ENCODE data around the gene OSBPL2.

The OSBPL2 gene

DNA sequence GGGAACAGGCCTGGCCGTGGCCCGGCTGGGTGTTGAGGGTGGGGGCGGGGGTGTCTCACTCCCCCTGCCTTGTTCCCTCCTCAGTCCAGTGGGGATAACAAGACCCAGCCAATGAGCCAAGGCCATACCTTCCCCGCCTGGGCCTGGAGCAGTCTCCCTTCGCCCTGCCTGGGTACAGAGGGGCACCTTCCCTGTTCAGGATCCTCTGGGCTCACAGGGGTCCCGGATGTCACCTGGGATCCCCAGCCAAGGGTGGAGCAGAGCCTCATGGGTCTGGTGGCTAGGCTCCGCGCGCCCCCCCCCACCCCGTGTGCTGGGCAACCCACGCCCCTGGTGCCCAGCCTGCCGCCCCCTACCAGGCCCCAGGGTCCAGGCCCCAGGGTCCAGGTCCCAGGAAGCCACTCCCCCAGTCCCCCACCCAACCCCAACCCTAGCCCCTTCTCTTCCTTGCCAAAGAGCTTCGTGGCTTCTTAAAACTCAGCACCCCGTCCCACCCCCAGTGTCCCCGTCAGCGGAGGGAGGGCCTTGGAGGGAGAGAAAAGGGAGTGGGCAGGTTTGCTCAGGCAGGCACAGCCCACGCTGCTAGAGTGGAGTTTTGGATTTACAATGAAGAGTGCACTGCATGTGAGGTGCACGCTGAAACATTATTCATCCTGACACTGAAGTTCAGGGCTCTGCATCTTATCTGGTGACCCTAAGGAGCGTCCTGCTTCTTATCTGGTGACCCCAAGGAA, 30.1 kb upstream of the OSBPL2 start:
- no peak for DNase-seq

GRCh38 chr20:62208795-62209755, 29.2 kb upstream of the OSBPL2 start:
- DNase-seq = no peak

DNA sequence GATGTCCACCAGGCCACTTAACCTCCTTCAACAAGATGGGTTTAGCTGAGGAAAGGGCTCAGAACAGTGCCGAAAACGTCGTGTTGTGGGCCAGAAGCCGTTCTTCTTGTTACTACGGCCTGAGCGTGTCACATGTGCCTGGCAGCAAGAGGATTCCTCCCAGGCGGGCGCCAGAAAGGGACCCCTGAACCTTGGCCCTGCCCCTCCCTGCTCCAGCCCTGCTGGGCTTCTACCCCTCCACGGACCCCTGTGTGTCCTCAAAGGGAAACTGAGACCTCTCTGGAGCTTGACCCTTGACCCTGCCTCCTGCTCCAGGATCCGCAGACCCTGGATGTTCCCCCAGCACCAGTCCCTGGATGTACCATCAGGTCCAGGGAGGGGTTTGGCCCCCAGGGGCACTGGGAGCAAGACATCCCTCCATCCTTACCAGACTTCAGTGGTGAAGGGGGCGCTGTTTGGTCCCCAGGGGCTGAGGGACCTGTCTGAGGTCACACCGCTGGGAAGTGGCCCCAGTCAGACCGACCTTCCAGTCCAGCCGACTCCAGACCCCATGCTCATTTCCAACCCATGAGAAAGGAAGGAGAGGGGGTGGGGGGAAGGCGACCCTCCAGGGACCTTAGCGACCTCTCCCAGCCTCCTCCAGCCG, 28.3 kb upstream of the OSBPL2 start:
- no peak for DNase-seq

- DNase-seq = peak; percentile 84
Measured at GRCh38 chr20:62210496-62210855, 27.8 kb upstream of the OSBPL2 start.

DNA sequence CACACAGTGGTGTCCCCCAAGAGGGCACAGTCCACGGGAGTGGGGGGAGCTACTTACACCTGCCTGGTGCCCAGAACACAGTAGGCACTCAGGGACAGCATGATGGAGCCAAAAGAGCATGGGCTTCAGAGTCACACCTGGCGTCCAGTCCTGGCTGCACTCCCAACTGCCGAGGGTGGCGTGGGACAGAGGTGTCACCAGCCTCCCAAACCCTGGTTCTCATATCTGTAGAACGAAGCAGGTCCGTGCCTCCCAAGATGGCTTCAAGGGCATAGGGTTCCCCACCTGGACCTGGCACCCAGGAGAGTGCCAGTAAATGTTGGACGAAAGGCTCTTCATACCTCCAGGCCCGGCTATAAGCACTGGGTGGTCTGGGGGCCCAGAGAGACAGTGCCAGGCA, 27.1 kb upstream of the OSBPL2 start:
- no peak for DNase-seq

DNA sequence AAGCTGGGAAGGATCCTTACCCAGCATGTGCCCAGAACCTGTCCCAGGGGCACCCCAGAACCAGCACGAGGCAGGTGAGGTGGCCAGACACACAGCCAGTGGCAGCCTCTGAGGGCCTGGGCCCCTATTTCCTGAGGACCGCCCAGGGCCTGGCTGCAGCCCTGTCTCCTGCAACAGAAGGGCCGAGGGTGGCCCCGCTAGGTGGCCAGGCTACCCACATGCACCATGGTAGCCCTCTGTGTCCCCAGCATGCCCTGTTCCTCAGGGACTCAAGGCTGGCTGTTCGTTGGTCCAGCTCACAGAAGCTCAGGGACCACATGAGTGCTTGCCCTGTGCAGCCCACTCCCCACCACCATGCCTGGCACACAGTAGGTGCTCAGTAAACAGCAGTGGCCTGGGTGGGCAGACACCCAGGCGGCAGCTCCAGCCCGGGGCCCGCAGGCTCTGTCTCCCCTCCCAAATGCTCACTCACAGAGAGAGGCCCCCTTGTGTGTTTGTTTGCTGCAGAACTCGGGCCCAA, 26.5 kb upstream of the OSBPL2 start:
- no peak for DNase-seq

DNA sequence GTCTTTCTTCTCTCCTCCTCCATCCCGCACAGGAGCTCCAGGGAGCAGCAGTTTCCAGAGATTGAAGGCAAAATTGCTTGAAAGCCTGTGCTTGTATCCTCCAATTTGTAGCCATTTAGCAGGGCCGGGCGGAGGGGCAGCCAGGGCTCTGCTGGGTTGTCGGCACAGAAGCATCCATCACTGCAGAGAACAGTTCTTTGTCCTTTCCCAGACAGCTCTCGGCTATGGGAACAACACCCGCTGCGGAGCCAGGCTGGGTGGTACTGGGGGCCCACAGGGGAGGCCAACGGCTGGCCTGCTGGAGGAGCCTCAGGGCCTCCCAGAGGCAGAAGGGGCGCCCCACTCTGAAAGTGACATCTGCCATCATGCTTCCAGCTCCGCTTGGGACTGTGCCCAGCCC, 26.0 kb upstream of the OSBPL2 start:
- DNase-seq = no peak

GRCh38 chr20:62214067-62214466, 24.3 kb upstream of the OSBPL2 start:
- DNase-seq = no peak

- no peak for DNase-seq
Measured at GRCh38 chr20:62215020-62215990, 23.0 kb upstream of the OSBPL2 start.

DNA sequence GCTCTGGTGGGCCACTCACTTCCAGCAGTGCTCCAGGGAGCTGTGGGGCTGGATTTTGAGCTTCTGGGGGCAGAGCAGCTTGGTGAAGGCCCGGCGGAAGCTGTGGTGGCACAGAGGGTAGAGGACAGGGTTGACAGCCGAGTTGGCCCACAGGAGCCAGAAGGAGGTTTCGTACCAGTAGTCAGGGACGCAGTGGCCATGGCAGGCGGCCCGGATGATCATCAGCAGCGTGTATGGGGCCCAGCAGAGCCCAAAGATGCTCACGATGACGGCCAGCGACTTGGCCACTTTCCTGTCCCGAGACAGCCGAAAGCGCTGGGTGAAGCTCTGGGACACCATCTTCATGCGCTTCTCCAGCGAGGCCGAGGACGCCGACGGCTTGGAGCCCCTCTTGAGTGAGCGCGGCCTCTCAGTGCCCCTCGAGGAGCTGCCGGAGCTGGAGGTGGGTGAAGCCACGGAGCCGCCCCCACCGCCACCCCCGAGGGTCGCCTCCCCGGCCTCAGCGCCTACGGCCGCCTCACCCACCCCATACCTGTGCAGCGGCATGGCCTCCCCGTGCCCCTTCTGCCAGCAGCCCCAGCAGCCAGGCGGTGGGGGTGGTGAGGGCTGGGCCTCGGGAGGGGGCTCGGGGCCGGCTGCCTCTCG, 22.2 kb upstream of the OSBPL2 start:
- no peak for DNase-seq

DNA sequence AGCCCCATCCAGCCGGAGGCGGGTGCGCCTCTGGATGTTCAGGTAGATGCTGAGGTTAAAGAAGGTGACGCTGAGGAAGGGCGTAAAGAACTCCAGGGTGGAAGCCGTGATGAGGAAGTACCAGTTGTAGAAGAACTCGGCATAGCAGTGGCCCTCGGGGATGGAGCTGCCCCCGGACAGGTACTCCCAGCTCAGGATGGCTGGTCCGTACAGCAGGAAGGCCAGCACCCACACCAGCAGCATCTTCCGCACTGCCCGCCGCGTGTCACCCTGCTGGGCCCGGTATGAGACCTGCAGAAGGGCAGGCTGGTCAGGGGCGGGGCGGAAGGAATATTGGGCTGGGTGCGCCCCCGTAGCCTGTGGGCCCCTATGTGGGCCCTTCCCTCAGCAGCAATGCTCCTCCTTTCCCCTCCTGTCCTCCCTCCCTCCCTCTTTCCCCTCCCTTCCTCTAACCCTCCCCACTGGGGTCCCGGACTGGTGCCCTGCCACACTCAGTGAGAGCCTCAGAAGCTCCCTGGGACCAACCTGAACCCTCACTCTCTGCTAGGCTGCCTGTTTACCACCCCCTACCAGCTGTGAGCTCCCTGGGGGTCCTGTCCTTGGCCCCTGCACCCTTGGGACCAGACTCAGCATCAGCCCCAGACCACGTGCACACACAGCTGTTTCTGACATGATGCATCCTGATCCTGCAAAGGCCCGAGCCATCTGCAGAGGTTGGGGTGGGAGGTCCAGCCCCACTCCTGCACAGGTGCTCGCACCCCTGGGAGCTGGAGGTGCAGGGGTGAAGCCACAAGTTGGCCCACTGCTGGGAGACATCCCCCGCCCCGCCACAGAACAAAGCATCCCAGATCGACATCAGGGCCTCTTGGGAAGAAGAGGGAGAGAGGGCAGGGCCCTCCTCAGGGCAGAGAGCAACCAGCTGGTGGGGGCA, 21.4 kb upstream of the OSBPL2 start:
- DNase-seq = no peak

DNA sequence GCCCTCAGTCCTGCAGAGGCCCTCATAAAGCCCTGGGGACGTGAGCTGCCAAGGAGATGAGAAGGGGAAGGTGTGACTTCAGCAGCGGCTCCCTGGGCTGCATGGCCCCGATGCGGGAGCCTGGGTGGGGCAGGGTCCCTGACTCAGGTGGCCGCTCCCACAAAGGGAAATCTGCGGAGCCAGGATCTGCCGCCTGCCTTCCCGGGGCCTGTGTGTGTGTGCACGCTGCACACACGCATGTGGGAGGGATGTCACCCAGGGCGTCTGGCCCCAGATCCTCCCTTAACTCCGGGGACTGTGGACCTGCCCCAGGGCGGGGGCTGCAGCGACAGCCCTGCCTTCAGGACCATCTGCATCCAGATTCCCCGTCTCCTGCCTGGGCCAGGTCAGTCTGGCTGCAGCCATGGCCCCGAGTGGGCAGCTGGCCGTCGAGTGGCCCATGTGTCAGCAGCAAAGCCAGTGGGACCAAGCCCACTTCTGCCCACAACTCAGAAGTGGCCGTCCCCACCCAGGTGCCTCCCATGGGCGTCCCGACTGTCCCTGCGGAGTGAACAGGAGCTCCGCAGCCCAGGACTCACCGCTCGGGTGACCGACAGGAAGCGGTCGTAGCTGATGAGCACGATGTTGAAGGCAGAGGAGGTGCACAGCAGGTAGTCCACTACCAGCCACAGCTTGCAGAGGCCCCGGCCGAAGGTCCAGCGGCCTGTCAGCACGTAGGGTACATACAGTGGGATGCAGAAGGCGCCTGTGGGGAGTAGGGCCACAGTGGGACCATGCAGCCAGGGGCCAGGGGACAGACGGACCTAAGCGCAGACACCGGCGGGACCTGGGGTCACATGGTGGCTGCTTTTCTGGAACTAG, 20.2 kb upstream of the OSBPL2 start:
- no peak for DNase-seq

DNA sequence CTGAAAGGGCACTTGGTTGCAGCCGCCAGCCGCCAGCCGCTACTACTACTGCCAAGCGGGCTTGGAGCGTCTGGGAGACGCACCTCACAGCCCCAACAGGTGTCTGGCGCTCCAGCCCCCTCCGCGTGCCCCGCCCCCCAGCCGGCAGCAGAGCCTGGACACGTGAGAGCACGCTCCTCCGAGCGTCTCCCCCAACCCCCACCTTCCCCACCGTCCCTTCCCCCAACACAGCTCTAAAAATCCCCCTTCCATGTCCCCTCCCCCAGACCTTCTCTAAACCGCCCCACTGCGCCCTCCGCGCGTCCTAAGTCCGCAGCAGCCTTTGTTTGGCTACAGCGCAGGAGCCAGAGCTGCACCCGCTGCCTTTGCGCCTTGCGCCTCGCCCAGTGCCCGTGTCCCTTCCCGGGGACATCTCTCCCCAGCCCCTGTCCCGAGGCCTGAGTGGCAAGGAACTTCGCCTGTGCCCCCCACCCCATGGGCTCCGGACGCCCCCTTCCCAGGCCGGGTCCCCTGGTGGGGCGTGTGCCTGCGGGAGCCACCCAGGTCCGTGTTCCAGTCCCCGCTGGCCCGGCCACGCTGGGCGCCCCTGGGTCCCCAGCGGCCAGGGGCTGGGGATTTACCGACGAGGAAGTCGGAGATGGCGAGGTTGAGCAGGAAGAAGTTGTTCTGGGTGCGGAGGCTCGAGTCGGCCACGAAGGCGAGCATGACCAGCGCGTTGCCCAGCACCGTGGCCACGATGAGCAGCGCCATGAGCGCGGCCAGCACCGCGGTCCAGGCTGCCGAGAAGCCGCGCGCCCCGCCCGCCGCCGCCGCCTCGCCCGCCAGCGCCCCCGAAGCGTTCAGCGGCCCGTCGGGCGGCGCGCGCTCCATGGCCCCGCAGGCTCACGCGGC, 19.0 kb upstream of the OSBPL2 start:
- DNase-seq = peak; percentile 48

DNA sequence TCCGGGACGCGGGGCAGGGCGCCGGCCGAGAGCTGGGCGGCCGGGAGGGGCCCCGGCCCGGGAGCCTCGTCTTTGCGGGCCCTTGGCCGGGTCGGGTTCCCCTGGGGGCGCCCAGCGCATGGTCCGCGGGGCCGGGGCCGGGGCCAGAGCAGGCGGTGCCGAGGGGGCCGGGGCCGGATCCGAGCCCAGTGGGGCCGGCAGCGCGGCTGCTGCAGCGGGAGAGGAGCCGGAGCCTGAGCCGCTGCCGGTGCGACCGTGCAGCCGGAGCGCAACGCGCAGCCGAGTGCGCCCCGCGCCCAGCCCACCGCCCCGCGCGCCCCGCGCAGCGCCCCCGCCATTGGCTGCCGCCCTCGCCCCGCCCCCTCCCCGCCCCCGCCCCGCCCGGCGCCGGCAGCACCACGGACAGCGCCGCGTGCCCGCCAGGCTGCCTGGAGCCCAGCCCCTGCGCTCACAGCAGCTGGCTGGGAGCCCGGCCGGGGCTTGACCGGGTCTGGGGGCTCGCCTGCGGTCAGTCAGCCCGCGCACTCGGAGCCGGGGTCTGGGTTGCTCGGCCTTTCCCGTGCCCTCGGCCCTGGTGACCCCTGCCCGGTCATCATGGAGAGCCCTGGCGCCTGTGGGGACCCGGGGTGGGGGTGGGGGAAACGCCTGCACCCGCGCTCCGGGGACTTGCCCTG, 18.2 kb upstream of the OSBPL2 start, which contains the start of gene HRH3:
HRH3 (minus strand) TSS at position 287 of the 674 bp plus-strand sequence. CDS start 308 bp downstream, outside the sequence.
- peak; percentile 34 for DNase-seq

- no peak for DNase-seq
Measured at GRCh38 chr20:62220666-62221568, 17.4 kb upstream of the OSBPL2 start.

DNA sequence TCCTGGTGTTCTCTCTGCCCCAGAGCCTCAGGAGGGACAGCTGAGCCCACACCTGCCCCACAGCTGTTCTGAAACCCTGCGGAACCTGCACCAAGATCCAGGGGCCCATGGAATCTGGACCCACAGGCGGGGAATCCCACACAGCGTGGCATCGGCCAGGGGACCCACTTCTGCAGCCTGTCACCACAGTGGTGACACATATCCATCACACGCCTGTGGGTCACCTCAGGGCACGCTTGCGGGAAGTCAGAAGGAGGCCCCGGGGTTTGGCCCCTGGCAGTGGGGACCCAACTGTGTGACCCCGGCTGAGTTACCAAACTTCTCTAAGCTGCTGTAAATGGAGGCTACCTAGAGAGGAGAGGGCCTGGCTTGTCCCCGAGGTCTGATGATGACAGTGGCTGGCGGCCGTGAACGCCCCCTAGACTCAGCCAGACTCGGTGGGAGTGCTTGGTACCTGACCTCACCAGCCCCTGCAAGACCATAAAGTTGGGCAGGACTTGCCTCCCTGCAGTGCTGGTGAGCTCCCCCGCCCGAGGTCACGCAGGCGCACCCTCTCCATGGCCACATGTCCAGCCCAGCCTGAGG, 16.0 kb upstream of the OSBPL2 start:
- no peak for DNase-seq

Data from NCI-H1092 treated with DMSO at 0.1 percent for 48 hours (cell line).